Naive B cell (primary cell): Measurements from ENCODE around the gene BCL11B. TPM values are rescaled to one million over a fixed set of nuclear protein-coding genes. Genes with fewer than 3 reads are reported as not detected.
"Not testable (repeated sequence)": the region's sequence is repeated elsewhere in the genome, so short reads cannot be mapped to it uniquely, and the experiment has no call there.

ENCODE experiments used
- ATAC-seq, 2 donors: fragments of 150-1000 bp; cut with Tn5 transposase; 2 replicates each; pipeline ENCODE4 v1.10.0; 2021; ENCODE audit warnings: low read depth in 2 of 2, mild to moderate bottlenecking in 2 of 2, moderate library complexity in 2 of 2
- DNase-seq: peaks from one replicate; pipeline ENCODE4 v3.0.0; 2022
- H3K27ac Mint-ChIP-seq, 6 donors: one replicate each; pipeline ENCODE4 v1.8.0; 2020 to 2022; ENCODE audit warnings: mild to moderate bottlenecking in 6 of 6, mixed read lengths in 6 of 6, moderate library complexity in 5 of 6, inconsistent platforms in 2 of 6
- H3K27me3 Mint-ChIP-seq, 3 donors: one replicate each; pipeline ENCODE4 v1.8.0; 2021 to 2022; ENCODE audit warnings: mixed read lengths in 3 of 3, mild to moderate bottlenecking in 1 of 3
- H3K36me3 Mint-ChIP-seq, 2 donors: one replicate each; pipeline ENCODE4 v1.8.0; 2020 to 2022; ENCODE audit warnings: mixed read lengths in 2 of 2, inconsistent platforms in 1 of 2, mild to moderate bottlenecking in 1 of 2
- H3K4me1 Mint-ChIP-seq, 3 donors: one replicate each; pipeline ENCODE4 v1.8.0; 2020 to 2022; ENCODE audit warnings: mixed read lengths in 3 of 3, inconsistent platforms in 1 of 3, mild to moderate bottlenecking in 1 of 3, moderate library complexity in 1 of 3
- H3K4me3 Mint-ChIP-seq, 8 donors: one replicate each; pipeline ENCODE4 v1.8.0; 2020 to 2022; ENCODE audit warnings: mild to moderate bottlenecking in 8 of 8, mixed read lengths in 8 of 8, moderate library complexity in 8 of 8, inconsistent platforms in 2 of 8
- H3K9me3 Mint-ChIP-seq, 7 donors: one replicate each; pipeline ENCODE4 v1.8.0; 2020 to 2022; ENCODE audit warnings: mixed read lengths in 7 of 7, mild to moderate bottlenecking in 5 of 7, inconsistent platforms in 2 of 7, moderate library complexity in 1 of 7
- polyA plus RNA-seq, 6 donors: library from polyadenylated mRNA; unstranded; fragments of 300-500 nt; fragmentation: Illumina TruSeq; gene quantifications; one replicate each; pipeline ENCODE4 v1.2.3, GENCODE V29; 2021; ENCODE audit warnings: low read depth in 6 of 6

The BCL11B gene
- polyA plus RNA-seq, 6 donors from 2014 or later = 0.03 to 0.05 TPM; not detected in 4

GRCh38 chr14:99194736-99195135 is 77.3 kb downstream of the BCL11B start:
- no peaks in the 10 kb centered on the region for H3K27me3 Mint-ChIP-seq
- peaks cover 0 to 4% (median 0%) of the 10 kb centered on the region in 7 donors for H3K9me3 Mint-ChIP-seq
- H3K36me3 Mint-ChIP-seq = no peaks in the 10 kb centered on the region
- no peaks in the 10 kb centered on the region for H3K4me1 Mint-ChIP-seq
- ATAC-seq = no peak
- H3K27ac Mint-ChIP-seq = no peak overlapping the region
- H3K4me3 Mint-ChIP-seq = peak overlapping the region in 1 of 8 donors; percentile 15
- DNase-seq = no peak

- Mint-ChIP-seq H3K36me3 (no peaks in the 10 kb centered on the region), H3K4me1 (no peaks in the 10 kb centered on the region), H3K9me3 (peaks cover 0 to 4% (median 0%) of the 10 kb centered on the region in 7 donors), H3K4me3 (peak overlapping the region in 1 of 8 donors; percentile 72), H3K27ac (no peak overlapping the region), H3K27me3 (no peaks in the 10 kb centered on the region)
- no peak for DNase-seq
- no peak for ATAC-seq
These were observed 77.9 kb downstream of the BCL11B start for GRCh38 chr14:99194136-99194535.

DNA sequence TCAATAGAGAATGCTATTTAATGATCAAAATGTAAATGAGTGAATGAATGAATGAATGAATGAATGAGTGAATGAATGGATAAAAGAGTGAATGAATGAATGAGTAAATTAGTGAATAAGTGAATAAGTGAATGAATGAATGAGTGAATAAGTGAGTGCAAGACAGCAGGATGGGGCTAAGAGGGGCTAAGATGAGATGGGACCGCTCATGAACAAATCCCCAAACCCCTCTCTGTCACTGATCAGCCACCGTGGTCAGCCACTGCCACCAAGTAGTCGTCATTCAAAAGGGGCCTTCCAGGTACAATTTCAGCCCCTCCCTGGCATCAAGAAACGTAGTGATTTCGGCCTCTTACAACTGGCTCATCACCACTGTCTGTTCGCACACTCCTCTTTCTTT is 79.2 kb downstream of the BCL11B start:
- H3K36me3 Mint-ChIP-seq = no peaks in the 10 kb centered on the region
- H3K4me3 Mint-ChIP-seq = no peak overlapping the region
- ATAC-seq (no peak), DNase-seq (no peak)
- H3K4me1 Mint-ChIP-seq = no peaks in the 10 kb centered on the region
- no peak overlapping the region for H3K27ac Mint-ChIP-seq
- no peaks in the 10 kb centered on the region for H3K27me3 Mint-ChIP-seq
- peaks cover 0 to 4% (median 0%) of the 10 kb centered on the region in 7 donors for H3K9me3 Mint-ChIP-seq

DNA sequence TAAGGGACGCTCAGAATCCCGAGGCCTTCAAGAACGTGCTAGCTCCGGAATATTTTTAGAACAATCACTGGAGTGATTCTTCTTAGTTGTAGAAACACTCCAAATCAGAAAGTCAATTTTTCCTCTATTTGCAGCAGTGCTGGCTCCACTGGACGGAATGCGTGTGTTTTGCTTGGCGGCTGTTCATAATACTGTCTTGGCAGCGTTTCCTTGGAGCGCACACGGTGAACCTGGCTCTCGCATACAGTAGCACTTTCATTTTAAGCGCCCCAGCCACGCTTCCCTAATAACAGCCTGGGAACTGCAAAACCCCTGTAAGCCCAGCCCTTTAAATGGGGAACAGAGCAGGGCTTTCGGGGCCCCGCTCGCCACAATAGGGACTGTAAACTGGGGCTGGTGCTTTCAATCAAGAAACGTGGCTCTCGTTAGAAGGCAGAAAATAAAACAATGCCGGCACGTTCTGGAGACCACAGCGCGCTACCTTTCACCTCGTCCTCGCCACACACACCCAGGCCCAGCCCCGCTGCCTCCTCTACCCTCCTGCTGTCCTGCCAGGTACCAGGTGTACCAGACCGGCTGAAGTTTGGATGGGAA is 79.9 kb downstream of the BCL11B start:
- DNase-seq (no peak), ATAC-seq (no peak)
- peaks cover 0 to 4% (median 0%) of the 10 kb centered on the region in 7 donors for H3K9me3 Mint-ChIP-seq
- H3K4me3 Mint-ChIP-seq = peak overlapping the region in 1 of 8 donors; percentile 4
- H3K27me3 Mint-ChIP-seq = no peaks in the 10 kb centered on the region
- no peak overlapping the region for H3K27ac Mint-ChIP-seq
- H3K36me3 Mint-ChIP-seq = no peaks in the 10 kb centered on the region
- no peaks in the 10 kb centered on the region for H3K4me1 Mint-ChIP-seq

GRCh38 chr14:99191395-99192027 is 80.5 kb downstream of the BCL11B start:
- Mint-ChIP-seq H3K4me3 (no peak overlapping the region), H3K4me1 (no peaks in the 10 kb centered on the region), H3K27me3 (no peaks in the 10 kb centered on the region), H3K9me3 (peaks cover 0 to 4% (median 0%) of the 10 kb centered on the region in 7 donors), H3K36me3 (no peaks in the 10 kb centered on the region), H3K27ac (no peak overlapping the region)
- DNase-seq (no peak), ATAC-seq (no peak)

DNA sequence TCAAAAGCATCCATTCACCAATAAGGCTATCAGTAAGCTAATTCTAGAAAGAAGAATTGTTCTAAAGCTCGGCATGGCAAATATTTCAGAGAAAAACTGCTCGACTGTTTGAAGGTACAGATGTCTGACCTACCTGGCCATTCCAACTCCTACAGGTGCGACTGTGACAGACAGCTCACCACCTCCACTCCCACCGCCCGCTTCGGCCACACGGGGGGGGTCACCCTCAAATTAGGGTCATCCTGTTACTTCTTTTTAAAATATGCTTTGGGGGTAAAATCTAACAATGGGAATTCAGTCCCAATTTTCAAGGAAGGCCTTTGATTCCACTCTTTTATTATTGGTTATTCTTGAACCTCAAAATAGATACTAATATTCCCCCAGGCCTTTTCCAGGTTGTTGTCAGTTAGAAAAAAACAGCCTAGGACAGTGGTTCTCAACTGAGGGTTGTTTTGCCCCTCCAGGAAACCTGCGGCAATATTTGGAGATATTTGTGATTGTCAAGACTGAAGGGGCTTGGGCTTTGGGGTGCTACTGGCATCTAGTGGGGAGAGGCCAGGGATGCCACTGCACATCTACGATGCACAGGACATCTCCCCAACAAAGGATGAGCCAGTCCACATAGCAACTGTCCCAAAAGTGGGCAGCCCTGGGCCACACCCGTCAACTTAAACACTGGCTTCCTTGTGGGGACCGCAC is 81.2 kb downstream of the BCL11B start:
- Mint-ChIP-seq H3K9me3 (peaks cover 0 to 4% (median 0%) of the 10 kb centered on the region in 7 donors), H3K36me3 (no peaks in the 10 kb centered on the region), H3K27me3 (no peaks in the 10 kb centered on the region), H3K4me3 (no peak overlapping the region), H3K4me1 (no peaks in the 10 kb centered on the region), H3K27ac (no peak overlapping the region)
- DNase-seq = no peak
- no peak for ATAC-seq

- Mint-ChIP-seq H3K36me3 (no peaks in the 10 kb centered on the region), H3K9me3 (peaks cover 0 to 8% (median 0%) of the 10 kb centered on the region in 7 donors), H3K4me1 (no peaks in the 10 kb centered on the region), H3K27ac (no peak overlapping the region), H3K27me3 (no peaks in the 10 kb centered on the region), H3K4me3 (no peak overlapping the region)
- no peak for ATAC-seq
- DNase-seq = no peak
These were observed 82.7 kb downstream of the BCL11B start for GRCh38 chr14:99189201-99189801.

DNA sequence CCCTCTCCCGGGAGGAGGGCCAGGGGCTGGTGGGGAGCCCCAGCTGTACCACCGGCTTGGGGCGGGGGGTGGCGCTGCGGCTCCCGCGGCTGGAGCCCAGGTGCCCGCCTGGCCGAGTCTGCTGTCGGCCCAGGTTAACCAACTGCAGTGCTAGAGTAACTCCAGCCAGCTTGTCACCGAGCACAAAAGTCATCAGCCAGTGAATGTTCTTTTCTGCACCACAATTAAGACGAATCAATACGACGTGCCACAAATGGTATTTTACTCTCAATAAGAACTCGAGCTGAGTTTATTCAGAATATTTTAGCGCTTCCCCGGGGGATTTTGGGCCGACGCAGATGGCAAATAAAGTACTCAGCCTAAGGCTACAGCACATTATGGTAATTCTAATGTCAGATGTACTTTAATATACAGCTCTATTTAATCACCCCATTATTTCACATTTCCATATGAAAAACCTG is 83.2 kb downstream of the BCL11B start:
- Mint-ChIP-seq H3K9me3 (peaks cover 0 to 5% (median 0%) of the 10 kb centered on the region in 7 donors), H3K4me3 (no peak overlapping the region), H3K36me3 (no peaks in the 10 kb centered on the region), H3K4me1 (no peaks in the 10 kb centered on the region), H3K27me3 (no peaks in the 10 kb centered on the region), H3K27ac (no peak overlapping the region)
- DNase-seq (no peak), ATAC-seq (no peak)

DNA sequence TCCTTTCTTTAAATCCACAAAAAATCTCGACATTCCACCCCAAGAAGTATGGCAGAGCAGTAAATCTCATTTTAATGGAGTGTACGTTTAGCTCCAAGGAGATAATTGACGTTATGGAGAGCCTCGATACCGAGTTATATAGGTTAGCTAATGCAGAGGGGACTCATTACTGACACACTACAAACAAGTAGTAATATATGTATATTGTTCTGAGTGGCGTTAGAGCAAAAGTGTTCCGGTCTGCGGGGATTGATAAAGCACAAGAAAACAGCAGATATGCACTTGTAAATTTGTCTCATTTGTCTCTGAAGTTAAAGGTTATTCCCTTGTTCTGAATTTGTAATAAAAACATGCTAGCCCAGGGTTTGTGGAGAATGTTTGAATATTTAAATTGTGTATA is 84.1 kb downstream of the BCL11B start:
- Mint-ChIP-seq H3K27ac (no peak overlapping the region), H3K9me3 (peaks cover 0 to 5% (median 0%) of the 10 kb centered on the region in 7 donors), H3K27me3 (no peaks in the 10 kb centered on the region), H3K4me1 (no peaks in the 10 kb centered on the region), H3K36me3 (no peaks in the 10 kb centered on the region), H3K4me3 (no peak overlapping the region)
- no peak for DNase-seq
- no peak for ATAC-seq

- peaks cover 0 to 5% (median 0%) of the 10 kb centered on the region in 7 donors for H3K9me3 Mint-ChIP-seq
- no peaks in the 10 kb centered on the region for H3K36me3 Mint-ChIP-seq
- DNase-seq = no peak
- no peak for ATAC-seq
- H3K4me1 Mint-ChIP-seq = no peaks in the 10 kb centered on the region
- H3K27ac Mint-ChIP-seq = peak overlapping the region in 2 of 6 donors; percentile 78 to 88
- no peaks in the 10 kb centered on the region for H3K27me3 Mint-ChIP-seq
- no peak overlapping the region for H3K4me3 Mint-ChIP-seq
These were observed 84.9 kb downstream of the BCL11B start for GRCh38 chr14:99186956-99187690.

DNA sequence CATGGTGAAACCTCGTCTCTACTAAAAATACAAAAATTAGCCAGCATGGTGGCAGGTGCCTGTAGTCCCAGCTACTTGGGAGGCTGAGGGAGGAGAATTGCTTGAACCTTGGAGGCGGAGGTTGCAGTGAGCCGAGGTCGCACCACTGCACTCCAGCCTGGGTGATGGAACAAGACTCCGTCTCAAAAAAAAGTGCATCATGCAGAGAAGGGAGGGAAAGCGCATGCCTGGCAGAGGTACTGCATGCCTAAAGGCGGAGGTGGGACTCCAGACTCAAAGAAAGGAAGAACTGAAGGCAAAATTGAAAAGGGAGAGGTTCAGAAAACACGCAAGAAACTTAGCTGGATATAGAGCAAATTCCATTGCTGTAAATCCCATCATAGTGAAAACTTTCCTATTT is 85.7 kb downstream of the BCL11B start:
- not testable (repeated sequence) for H3K36me3 Mint-ChIP-seq, H3K27ac Mint-ChIP-seq, ATAC-seq, H3K9me3 Mint-ChIP-seq, DNase-seq, H3K4me1 Mint-ChIP-seq, H3K27me3 Mint-ChIP-seq, H3K4me3 Mint-ChIP-seq

- no peaks in the 10 kb centered on the region for H3K27me3 Mint-ChIP-seq
- ATAC-seq (no peak), DNase-seq (no peak)
- H3K4me1 Mint-ChIP-seq = no peaks in the 10 kb centered on the region
- peaks cover 0 to 5% (median 0%) of the 10 kb centered on the region in 7 donors for H3K9me3 Mint-ChIP-seq
- H3K4me3 Mint-ChIP-seq = no peak overlapping the region
- H3K27ac Mint-ChIP-seq = no peak overlapping the region
- no peaks in the 10 kb centered on the region for H3K36me3 Mint-ChIP-seq
These were observed 86.4 kb downstream of the BCL11B start for GRCh38 chr14:99185436-99186068.

GRCh38 chr14:99183716-99184115 is 88.3 kb downstream of the BCL11B start:
- H3K27ac Mint-ChIP-seq = peak overlapping the region in 1 of 6 donors; percentile 33
- H3K4me1 Mint-ChIP-seq = no peaks in the 10 kb centered on the region
- H3K36me3 Mint-ChIP-seq = no peaks in the 10 kb centered on the region
- no peak for DNase-seq
- H3K9me3 Mint-ChIP-seq = peaks cover 0 to 6% (median 2%) of the 10 kb centered on the region in 7 donors
- ATAC-seq = no peak
- no peak overlapping the region for H3K4me3 Mint-ChIP-seq
- H3K27me3 Mint-ChIP-seq = peaks cover 0 to 7% (median 0%) of the 10 kb centered on the region in 3 donors
